ENCODE results near the gene PLXDC2. TPM values are rescaled to one million over a fixed set of nuclear protein-coding genes. Genes with fewer than 3 reads are reported as not detected.

The PLXDC2 gene
- polyA plus RNA-seq, 2 of the 4 experiments (the other 2 are of a cell fraction), result 0.08 to 0.09 TPM

DNA sequence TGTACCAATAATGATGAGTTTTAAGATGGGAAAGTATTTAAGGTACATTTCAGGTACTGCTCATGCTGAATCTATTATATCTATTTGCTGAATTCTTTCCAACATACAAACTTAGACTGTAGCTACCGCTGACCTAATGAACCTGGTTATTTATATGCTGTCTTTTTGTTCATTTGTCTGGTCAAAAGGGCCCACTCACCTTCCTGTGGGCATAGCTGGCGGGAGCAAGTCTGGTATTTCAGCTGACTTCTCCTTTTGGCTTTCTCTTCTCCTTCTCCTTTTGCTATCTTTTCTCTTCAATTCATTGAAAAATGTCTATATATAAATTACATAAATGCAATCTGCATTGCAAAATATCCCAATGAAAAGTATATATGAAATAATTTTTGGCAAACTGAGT, 9.5 kb downstream of the PLXDC2 start (continued):
- TF ChIP-seq, protein P1, sequence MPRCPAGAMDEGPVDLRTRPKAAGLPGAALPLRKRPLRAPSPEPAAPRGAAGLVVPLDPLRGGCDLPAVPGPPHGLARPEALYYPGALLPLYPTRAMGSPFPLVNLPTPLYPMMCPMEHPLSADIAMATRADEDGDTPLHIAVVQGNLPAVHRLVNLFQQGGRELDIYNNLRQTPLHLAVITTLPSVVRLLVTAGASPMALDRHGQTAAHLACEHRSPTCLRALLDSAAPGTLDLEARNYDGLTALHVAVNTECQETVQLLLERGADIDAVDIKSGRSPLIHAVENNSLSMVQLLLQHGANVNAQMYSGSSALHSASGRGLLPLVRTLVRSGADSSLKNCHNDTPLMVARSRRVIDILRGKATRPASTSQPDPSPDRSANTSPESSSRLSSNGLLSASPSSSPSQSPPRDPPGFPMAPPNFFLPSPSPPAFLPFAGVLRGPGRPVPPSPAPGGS (IDR thresholded peaks at IDR 0.05), result no peak
- TF ChIP-seq BHLHE40 (IDR thresholded peaks at IDR 0.05; ENCODE audit: low read depth, low read length) (no peak), HOXB13 (CRISPR knock-in tag; IDR thresholded peaks at IDR 0.05; ENCODE audit: low read depth) (no peak)
- TF ChIP-seq, protein P2, sequence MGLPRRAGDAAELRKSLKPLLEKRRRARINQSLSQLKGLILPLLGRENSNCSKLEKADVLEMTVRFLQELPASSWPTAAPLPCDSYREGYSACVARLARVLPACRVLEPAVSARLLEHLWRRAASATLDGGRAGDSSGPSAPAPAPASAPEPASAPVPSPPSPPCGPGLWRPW (IDR thresholded peaks at IDR 0.05), result no peak

DNA sequence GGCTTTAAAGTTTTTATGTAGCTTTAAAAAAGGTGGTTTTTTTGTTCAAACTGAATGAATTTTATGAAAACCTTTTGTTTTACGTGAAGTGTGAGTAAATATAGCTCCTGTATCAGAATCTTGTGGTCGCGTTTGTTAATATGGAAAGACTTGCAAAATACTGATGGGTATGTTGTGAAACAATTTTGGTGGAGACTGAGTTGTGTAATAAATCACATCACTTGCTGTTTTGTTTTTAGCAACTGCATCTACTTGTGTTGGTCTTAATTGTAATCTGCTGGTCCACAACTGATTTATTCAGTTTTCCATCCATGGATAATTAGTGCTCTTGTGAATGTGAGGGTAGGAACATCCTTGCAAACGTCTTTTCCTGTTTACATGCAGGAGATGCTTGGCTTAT, 10.5 kb downstream of the PLXDC2 start:
- FAIRE-seq (no peak), DNase-seq (ENCODE audit: low read depth in 1 of 2, low spot score in 1 of 2) (no peak), ATAC-seq (no peak)
- no peak overlapping the region for H3K27ac ChIP-seq
- H3K4me1 ChIP-seq, result no peaks in the 10 kb centered on the region
- WGBS (ENCODE audit: missing lambda C conversion rate), result 21% methylated on average over 4 of the region's 4 CpGs
- H3K4me2 ChIP-seq, result no peak overlapping the region
- ChIA-PET CTCF (no interaction called here), POLR2A (no interaction called here)
- H3K4me3 ChIP-seq, result no peak overlapping the region
- H3K9me3 ChIP-seq, result no peaks in the 10 kb centered on the region
- TF ChIP-seq REST (IDR thresholded peaks at IDR 0.05) (no peak), HOXA7 (CRISPR knock-in tag; IDR thresholded peaks at IDR 0.05) (no peak), ATOH8 (CRISPR knock-in tag; IDR thresholded peaks at IDR 0.05; ENCODE audit: low read depth) (no peak), RFX5 (IDR thresholded peaks at IDR 0.05) (no peak), FOSL2 (IDR thresholded peaks at IDR 0.05) (no peak), FOSL2 (CRISPR knock-in tag; IDR thresholded peaks at IDR 0.05) (no peak), JUNB (IDR thresholded peaks at IDR 0.05) (no peak), FOSB (CRISPR knock-in tag; IDR thresholded peaks at IDR 0.05) (no peak), CHD4 (IDR thresholded peaks at IDR 0.05; ENCODE audit: borderline replicate concordance) (no peak), NR3C1 (IDR thresholded peaks at IDR 0.05) (no peak), SMC3 (IDR thresholded peaks at IDR 0.05) (no peak), RCOR1 (IDR thresholded peaks at IDR 0.05; ENCODE audit: low read depth, low read length) (no peak), FOXS1 (CRISPR knock-in tag; IDR thresholded peaks at IDR 0.05) (no peak), CBX8 (IDR thresholded peaks at IDR 0.05) (no peak), HOXB13 (CRISPR knock-in tag; IDR thresholded peaks at IDR 0.05; ENCODE audit: low read depth) (no peak)
- TF ChIP-seq, protein P3, sequence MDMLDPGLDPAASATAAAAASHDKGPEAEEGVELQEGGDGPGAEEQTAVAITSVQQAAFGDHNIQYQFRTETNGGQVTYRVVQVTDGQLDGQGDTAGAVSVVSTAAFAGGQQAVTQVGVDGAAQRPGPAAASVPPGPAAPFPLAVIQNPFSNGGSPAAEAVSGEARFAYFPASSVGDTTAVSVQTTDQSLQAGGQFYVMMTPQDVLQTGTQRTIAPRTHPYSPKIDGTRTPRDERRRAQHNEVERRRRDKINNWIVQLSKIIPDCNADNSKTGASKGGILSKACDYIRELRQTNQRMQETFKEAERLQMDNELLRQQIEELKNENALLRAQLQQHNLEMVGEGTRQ (IDR thresholded peaks at IDR 0.05), result no peak
- TF ChIP-seq, protein P4, sequence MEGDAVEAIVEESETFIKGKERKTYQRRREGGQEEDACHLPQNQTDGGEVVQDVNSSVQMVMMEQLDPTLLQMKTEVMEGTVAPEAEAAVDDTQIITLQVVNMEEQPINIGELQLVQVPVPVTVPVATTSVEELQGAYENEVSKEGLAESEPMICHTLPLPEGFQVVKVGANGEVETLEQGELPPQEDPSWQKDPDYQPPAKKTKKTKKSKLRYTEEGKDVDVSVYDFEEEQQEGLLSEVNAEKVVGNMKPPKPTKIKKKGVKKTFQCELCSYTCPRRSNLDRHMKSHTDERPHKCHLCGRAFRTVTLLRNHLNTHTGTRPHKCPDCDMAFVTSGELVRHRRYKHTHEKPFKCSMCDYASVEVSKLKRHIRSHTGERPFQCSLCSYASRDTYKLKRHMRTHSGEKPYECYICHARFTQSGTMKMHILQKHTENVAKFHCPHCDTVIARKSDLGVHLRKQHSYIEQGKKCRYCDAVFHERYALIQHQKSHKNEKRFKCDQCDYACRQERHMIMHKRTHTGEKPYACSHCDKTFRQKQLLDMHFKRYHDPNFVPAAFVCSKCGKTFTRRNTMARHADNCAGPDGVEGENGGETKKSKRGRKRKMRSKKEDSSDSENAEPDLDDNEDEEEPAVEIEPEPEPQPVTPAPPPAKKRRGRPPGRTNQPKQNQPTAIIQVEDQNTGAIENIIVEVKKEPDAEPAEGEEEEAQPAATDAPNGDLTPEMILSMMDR (IDR thresholded peaks at IDR 0.05), result no peak
- TF ChIP-seq, protein P5, sequence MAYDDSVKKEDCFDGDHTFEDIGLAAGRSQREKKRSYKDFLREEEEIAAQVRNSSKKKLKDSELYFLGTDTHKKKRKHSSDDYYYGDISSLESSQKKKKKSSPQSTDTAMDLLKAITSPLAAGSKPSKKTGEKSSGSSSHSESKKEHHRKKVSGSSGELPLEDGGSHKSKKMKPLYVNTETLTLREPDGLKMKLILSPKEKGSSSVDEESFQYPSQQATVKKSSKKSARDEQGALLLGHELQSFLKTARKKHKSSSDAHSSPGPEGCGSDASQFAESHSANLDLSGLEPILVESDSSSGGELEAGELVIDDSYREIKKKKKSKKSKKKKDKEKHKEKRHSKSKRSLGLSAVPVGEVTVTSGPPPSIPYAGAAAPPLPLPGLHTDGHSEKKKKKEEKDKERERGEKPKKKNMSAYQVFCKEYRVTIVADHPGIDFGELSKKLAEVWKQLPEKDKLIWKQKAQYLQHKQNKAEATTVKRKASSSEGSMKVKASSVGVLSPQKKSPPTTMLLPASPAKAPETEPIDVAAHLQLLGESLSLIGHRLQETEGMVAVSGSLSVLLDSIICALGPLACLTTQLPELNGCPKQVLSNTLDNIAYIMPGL (CRISPR knock-in tag; IDR thresholded peaks at IDR 0.05; ENCODE audit: borderline replicate concordance), result no peak
- TF ChIP-seq, protein P2 (IDR thresholded peaks at IDR 0.05), result no peak

Measured in A549 (cell line).